GM12874 (cell line): ENCODE results near the gene ADAMTS14.

Experiments used
- TF ChIP-seq, protein P1 (sequence below): IDR thresholded peaks from 2 replicates; pipeline ENCODE4 v1.5.1; 2011; ENCODE audit warnings: low read depth, mild to moderate bottlenecking, control low read depth, low read length, moderate library complexity; ENCODE audit not compliant: insufficient read depth

ADAMTS14 gene, protein sequence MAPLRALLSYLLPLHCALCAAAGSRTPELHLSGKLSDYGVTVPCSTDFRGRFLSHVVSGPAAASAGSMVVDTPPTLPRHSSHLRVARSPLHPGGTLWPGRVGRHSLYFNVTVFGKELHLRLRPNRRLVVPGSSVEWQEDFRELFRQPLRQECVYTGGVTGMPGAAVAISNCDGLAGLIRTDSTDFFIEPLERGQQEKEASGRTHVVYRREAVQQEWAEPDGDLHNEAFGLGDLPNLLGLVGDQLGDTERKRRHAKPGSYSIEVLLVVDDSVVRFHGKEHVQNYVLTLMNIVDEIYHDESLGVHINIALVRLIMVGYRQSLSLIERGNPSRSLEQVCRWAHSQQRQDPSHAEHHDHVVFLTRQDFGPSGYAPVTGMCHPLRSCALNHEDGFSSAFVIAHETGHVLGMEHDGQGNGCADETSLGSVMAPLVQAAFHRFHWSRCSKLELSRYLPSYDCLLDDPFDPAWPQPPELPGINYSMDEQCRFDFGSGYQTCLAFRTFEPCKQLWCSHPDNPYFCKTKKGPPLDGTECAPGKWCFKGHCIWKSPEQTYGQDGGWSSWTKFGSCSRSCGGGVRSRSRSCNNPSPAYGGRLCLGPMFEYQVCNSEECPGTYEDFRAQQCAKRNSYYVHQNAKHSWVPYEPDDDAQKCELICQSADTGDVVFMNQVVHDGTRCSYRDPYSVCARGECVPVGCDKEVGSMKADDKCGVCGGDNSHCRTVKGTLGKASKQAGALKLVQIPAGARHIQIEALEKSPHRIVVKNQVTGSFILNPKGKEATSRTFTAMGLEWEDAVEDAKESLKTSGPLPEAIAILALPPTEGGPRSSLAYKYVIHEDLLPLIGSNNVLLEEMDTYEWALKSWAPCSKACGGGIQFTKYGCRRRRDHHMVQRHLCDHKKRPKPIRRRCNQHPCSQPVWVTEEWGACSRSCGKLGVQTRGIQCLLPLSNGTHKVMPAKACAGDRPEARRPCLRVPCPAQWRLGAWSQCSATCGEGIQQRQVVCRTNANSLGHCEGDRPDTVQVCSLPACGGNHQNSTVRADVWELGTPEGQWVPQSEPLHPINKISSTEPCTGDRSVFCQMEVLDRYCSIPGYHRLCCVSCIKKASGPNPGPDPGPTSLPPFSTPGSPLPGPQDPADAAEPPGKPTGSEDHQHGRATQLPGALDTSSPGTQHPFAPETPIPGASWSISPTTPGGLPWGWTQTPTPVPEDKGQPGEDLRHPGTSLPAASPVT

DNA sequence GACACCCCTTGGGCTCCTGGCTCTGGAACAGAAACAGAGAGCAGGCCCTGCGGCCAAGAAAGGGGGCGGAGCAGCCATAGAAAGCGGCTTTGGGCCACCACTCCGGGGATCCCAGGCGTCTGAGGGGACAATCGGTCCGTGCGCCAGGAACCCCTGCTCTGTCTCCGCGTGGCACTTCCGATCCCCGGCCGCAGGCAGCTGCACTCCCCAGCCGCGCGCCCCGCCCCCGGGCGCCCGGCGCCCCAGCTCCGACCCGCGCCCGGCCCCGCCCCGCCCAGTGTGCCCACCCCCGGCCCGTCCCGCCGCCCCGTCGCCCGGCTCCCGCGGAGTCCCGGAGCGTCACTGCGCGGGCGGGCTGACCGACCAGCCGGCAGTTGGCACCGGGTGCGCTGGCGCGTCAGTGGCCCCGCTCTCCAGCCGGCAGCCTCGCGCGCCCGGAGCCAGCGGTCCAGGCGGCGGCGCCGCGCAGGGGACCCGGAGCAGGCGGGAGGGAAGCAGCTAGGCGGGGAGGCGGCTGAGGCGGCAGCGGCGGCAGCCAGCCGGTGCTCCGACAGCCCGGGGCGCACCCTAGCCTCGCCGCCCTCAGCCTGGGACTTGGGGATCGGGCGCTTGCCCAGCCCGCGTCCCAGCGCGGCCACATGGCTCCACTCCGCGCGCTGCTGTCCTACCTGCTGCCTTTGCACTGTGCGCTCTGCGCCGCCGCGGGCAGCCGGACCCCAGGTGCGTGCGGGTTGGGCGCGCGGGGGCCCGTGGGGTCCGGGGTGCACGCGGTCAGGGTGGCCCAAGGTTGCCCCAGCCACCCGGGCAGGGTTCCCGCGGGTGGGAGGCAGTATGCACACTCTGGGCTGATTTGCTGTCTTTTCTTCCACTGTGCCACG lies at the start of gene ADAMTS14:
Gene ADAMTS14, plus strand, starts transcription at position 342 of the 878 bp plus-strand sequence. Its CDS starts 297 bp downstream, at position 639.
- TF ChIP-seq, protein P1, sequence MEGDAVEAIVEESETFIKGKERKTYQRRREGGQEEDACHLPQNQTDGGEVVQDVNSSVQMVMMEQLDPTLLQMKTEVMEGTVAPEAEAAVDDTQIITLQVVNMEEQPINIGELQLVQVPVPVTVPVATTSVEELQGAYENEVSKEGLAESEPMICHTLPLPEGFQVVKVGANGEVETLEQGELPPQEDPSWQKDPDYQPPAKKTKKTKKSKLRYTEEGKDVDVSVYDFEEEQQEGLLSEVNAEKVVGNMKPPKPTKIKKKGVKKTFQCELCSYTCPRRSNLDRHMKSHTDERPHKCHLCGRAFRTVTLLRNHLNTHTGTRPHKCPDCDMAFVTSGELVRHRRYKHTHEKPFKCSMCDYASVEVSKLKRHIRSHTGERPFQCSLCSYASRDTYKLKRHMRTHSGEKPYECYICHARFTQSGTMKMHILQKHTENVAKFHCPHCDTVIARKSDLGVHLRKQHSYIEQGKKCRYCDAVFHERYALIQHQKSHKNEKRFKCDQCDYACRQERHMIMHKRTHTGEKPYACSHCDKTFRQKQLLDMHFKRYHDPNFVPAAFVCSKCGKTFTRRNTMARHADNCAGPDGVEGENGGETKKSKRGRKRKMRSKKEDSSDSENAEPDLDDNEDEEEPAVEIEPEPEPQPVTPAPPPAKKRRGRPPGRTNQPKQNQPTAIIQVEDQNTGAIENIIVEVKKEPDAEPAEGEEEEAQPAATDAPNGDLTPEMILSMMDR: no peak

DNA sequence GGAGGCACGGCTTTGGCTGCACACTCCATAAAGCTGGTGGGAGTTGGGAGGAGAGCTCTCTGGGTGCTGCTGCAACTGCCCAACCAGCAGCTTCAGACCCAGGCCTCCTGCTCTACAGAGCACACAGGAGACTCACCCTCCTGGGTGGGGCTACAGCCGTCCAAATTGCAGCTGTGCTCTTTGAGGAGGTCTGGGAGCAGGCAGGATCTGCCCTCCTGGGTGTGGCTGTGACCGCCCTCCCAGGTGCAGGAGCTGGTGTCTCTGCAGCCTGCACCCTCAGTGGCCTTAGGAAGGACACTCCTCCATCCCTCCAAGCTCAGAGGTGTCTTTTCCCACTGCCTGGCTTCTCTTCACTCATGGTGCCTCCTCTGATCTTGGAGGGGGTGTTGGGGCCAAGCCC lies 49.8 kb upstream of the ADAMTS14 start:
- TF ChIP-seq, protein P1: no peak

DNA sequence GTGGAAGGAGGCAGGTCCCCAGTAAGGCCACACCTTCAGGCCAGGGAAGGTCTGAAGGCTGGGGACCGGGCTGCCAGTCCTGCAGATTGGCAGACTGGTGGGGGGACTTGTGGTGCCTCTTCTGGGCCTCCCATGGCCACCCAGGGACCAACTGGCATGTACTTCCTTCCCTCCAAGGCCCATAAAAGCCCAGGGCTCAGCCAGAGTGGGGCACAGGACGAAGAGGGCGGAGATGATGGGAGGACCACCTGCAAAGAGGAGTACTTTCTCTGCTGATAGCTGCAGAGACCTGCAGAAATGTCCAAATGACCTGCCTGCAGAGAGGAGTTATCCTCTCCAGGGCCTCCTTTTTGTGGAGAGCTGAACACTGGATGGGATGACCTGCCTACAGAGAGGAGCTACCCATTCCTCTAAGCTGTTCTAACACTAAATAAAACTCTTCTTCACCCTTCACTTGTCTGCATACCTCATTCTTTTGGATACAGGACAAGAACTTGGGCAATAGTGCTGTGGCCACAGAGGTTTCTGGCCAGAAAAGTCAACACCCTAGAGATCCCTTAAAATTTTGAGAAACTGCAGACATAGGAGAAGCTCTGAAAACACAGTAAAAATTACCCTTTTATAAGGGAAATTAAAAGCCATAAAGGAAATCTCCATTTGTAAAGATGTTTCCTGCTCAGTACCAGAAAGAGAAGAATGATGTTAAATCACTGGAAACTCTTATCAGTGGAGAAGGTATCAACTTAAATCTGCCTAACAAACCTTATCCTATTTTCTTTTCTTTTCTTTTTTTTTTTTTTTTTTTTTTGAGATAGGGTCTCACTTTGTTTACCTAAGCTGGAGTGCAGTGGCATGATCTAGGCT lies 49.1 kb upstream of the ADAMTS14 start:
- TF ChIP-seq, protein P1: no peak

DNA sequence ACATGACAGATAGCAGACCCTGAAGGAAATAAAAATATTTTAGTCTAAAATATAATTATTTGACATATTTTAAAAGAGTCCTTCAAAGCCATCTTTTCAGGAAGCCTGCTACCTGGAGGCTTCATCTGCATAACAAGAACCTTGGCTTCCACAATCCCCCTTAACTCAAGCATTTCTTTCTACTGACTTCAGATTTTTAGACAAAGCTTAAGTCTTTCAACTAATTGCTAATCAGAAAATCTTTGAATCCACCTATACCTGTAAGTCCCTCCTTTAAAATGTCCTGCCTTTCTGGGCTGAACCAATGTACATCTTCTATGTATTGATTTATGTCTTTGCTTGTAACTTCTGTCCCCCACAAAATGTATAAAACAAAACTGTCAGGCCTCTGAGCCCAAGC lies 46.2 kb upstream of the ADAMTS14 start:
- TF ChIP-seq, protein P1: no peak

DNA sequence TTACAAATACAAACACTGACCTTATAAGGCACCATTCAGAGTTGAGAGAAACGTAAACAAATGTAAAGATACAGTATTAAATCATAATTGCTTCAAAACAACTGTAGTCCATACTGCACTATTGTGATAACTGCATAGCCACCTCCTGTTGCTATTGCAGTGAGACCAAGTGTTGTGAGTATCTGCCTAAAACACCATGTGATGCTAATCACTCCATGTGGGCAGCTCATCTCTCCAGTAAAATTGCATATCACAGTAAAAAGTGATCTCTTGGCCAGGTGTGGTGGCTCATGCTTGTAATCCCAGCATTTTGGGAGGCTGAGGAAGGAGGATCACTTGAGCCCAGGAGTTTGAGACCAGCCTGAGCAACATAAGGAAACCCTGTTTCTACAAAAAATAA lies 43.0 kb upstream of the ADAMTS14 start:
- TF ChIP-seq, protein P1: no peak

DNA sequence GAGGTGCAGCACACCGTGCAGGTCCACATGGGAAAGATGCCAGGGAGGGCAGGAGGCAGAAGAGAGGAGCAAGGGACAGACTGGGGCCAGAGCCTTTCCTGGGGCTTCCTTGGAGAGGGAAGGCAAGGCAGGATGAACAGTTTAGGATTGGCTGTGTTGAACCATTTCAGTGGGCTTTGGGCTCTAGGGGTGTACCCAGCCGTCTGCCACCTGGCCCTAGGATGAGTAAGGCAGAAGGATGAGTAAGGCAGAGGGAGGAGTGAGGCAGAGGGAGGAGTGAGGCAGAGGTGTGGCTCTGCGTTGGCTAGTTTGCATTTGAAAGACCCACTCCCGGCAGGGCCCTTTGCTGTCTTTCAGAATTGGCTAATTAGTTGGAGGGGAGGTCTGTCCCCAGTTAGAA lies 38.3 kb upstream of the ADAMTS14 start:
- TF ChIP-seq, protein P1: no peak
